GM12865 (cell line): ENCODE measurements around the gene HELZ.

Source experiments
- DNase-seq: peaks from one replicate; pipeline ENCODE4 v3.0.0; 2010; ENCODE audit warnings: low read depth
- H3K4me3 ChIP-seq: 2 replicates; pipeline ENCODE4 v1.5.1; 2011; ENCODE audit warnings: mild to moderate bottlenecking, low read depth, low read length, control low read depth
- CTCF ChIP-seq: IDR thresholded peaks from 2 replicates; pipeline ENCODE4 v1.5.1; 2011; ENCODE audit warnings: low read length, control low read depth, low read depth, inconsistent platforms; ENCODE audit not compliant: insufficient read depth; ENCODE audit errors: missing control alignments

The HELZ gene

DNA sequence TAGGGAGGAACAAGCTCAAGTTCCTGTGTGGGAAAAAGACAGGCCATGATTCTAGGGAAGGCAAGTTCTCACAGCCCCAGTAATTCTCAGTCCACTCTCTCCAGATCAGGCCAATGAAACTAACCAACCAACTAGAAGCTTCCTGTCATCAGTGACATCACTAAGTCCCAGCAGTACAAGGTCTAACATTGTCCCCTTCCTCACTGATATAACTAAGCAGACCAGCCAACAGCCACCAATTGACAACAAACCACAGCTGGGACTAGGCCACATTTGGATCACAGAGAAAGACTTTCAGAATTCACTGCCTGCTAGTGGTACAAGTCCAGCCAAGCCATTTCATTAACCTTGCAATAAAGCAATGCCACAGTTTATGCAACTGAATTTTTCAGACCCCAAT lies 106.6 kb downstream of the HELZ start:
- TF ChIP-seq CTCF, result no peak
- DNase-seq, result no peak
- no peak overlapping the region for H3K4me3 ChIP-seq

DNA sequence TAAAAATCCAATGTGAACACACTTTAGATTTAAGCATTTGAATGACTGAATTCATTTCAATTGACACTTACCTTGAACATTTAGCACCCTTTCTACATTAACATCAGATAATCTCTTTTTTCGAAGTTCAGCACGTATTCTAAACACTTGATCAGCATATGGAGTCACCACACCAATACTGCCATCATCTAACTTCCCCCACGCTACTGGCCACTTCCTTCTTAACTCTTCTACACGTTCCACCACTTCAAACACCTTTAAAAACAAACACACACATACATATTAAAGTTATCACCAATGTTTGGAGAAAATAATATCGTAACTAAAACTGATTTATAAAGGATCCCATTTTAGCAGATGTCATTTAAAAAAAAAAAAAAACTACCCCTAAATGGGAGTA lies 107.1 kb downstream of the HELZ start:
- no peak for DNase-seq

DNA sequence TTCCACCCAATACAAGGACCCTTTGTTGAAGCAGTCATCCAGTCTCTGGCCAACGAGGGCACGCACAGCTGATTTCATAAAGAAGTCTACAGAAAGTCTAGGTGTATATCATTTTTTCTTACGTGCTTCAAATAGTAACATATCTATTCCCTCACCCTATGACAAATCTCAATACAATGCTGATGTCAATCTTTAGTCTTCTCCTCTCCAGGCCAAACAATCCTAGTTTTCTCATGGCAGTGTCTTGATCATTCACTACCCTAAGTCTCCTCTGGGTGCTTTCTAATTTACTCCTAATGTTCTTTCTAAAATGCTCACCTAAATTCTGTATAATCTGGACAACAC lies 108.0 kb downstream of the HELZ start:
- DNase-seq, result no peak
- TF ChIP-seq CTCF, result no peak
- no peak overlapping the region for H3K4me3 ChIP-seq

More for the DNA sequence above, 107.1 kb downstream of the HELZ start:
- no peak overlapping the region for H3K4me3 ChIP-seq
- no peak for TF ChIP-seq CTCF

- no peak overlapping the region for H3K4me3 ChIP-seq
- TF ChIP-seq CTCF, result no peak
Observed at GRCh38 chr17:67136191-67137025, 108.6 kb downstream of the HELZ start.

DNA sequence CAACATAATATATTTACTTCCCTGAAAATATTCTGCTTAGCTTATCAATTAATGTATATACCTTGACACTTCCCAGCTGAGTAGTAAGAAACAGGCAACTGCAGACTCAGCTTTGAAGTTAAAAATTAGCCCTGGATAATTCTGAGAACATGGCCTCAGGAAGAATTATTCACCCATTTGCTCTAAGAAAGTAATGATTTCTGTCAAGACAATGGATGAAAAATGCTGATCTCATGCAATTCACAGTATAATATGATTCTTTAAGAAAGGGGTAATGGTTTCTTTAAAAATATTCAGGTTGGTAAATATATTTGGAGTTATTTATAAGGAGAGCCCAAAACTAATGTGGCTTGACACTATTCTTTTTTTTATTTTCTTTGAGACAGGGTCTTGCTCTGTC lies 111.8 kb downstream of the HELZ start:
- no peak for DNase-seq
- no peak overlapping the region for H3K4me3 ChIP-seq
- no peak for TF ChIP-seq CTCF

More at GRCh38 chr17:67136191-67137025, 108.6 kb downstream of the HELZ start:
- no peak for DNase-seq

DNA sequence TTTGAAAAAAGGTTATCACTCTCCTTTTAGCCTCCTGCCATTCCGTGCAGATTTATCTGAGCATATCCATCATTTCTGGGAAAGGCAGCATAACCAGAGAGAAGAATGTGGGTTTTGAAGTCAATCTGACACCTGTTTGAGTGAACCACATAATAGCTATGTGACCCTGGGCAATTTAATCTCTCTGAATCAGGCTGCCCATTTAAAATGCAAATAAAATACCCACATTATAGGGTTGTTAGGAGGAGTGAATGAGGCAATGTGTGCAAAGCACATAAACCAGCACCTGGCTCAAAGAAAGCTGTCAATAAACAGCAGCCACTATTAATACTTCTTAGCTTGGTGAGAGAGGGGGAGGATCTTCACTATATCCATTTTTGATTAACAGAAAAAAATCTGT lies 112.6 kb downstream of the HELZ start:
- no peak overlapping the region for H3K4me3 ChIP-seq
- DNase-seq, result no peak
- no peak for TF ChIP-seq CTCF

GRCh38 chr17:67130768-67131167 lies 114.2 kb downstream of the HELZ start:
- no peak for TF ChIP-seq CTCF
- H3K4me3 ChIP-seq, result no peak overlapping the region
- no peak for DNase-seq
